Measurements from ENCODE around the gene MARK1.

Gene MARK1

DNA sequence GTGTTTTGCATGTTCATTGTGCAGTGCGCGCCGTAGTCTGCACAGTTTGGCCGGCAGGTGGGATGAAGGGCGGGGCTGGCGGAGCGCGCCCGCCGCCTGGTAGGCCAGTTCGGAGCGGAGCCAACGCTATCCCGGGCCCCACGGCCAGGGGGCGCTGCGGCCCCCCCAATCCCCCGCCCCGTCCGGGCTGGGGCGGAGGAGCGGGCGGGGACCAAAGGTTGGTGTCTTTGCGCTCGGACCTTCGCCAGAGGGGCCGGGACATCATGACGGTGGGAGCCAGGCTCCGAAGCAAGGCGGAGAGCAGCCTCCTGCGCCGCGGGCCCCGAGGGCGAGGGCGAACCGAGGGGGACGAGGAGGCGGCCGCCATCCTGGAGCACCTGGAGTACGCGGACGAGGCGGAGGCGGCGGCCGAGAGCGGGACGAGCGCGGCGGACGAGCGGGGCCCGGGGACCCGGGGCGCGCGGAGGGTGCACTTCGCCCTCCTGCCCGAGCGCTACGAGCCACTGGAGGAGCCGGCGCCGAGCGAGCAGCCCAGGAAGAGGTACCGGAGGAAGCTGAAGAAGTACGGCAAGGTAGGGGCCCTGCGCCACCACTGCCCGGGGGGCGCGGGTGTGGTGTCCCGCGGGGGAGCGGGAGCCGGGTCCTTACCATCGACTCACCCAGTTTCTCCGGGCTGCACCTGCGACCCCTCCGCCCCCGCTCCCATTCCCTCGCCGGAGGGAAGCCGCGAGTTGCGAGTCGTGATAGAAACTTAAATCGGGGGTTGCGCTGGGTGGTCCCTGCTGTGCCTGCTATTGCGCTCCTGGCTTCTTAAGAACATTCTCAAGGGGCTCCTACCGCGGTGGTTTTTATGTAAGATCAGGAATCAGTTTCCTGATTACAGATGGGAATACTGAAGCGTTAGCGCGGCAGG lies 162.5 kb downstream of the MARK1 start, which contains the start of gene C1orf115:
Gene C1orf115, plus strand, starts transcription at position 224 of the 913 bp plus-strand sequence. Its CDS starts 40 bp downstream, at position 264.
- DNase-seq (ENCODE audit: low read depth in 2 of 2) = peak; percentile 50 to 67

- DNase-seq (ENCODE audit: low read depth in 2 of 2) = no peak
Observed at GRCh38 chr1:220691053-220691684, 163.2 kb downstream of the MARK1 start.

DNA sequence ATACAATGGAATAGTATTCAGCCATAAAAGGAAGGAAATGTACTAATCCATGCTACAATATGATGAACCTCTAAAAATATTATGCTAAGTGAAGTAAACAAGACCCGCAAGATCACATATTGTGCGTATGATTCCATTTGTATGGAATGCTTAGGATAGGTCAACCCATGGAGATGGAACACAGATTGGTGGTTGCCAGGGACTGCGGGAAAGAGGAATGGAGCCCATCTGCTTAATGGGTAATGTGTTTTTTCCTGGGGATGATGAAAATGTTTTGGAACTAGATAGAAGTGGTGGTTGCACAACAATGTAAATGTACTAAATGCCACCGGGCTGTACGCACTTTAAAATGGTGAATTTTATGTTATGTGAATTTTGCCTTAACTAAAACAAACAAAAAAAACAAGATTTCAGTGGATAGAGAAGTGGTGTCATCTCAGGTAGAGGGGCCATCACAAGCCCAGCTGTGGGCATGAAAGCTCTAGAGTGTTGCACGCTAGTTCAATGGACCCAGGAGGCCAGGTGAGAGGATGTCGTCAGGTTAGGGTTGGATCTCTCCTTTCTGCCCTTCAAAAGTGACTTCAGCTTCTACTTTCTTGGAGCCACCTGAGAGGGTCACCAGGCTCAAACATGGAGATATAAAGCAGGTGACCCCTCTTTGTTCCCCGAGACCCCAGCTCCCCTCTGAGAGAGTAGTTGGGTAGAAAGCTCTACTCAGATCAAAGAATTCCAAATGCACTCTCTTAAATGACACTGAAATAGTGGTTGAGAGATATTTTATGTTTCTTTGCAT lies 164.7 kb downstream of the MARK1 start:
- no peak for DNase-seq (ENCODE audit: low read depth in 2 of 2)

- DNase-seq (ENCODE audit: low read depth in 2 of 2) = no peak
Observed at GRCh38 chr1:220694866-220695382, 167.0 kb downstream of the MARK1 start.

- DNase-seq (ENCODE audit: low read depth in 2 of 2) = no peak
Observed at GRCh38 chr1:220695426-220695825, 167.5 kb downstream of the MARK1 start.

- DNase-seq (ENCODE audit: low read depth in 2 of 2) = no peak
Observed at GRCh38 chr1:220696226-220696862, 168.4 kb downstream of the MARK1 start.

- no peak for DNase-seq (ENCODE audit: low read depth in 2 of 2)
Observed at GRCh38 chr1:220696863-220697231, 168.9 kb downstream of the MARK1 start.

DNA sequence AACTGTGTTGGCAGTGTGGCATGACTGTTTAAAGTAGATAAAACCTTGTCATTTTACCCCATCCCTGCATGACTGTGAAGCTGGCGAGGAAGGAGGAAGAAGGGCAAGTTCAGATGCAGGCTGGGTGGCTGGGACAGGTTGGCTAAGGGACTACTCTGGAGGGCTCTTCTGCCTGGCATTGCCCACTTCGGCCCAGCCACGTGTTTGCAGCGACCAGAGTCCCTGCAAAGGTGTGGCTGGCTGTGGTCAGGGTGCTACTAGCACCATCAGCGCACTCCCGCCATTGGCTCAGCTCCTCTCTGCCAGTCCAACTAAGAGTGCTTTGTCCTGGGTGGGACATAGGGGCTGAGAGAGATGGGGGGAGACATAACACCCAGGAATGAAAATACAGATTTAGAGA lies 169.4 kb downstream of the MARK1 start:
- DNase-seq (ENCODE audit: low read depth in 2 of 2) = no peak

DNA sequence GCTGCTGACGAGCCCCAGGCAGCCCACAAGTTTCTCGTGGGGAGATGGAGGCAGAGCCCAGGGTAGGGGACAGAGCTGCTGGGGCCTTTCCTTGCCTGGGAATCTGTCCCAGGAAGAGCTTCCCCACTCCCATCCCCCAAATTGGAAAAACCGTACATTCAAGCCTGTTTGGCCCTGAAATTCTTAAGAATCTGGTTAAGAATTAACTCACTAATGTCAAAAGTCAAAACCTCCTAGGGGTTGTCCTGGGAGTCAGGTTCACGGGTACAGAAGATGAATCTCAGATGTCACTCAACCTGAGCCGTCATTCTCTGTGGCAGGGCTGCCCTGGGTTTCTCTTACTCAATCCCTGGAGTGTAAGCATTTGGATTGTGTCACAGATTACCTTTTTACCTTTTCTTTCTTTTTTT lies 170.7 kb downstream of the MARK1 start:
- no peak for DNase-seq (ENCODE audit: low read depth in 2 of 2)

- DNase-seq (ENCODE audit: low read depth in 2 of 2) = no peak
Observed at GRCh38 chr1:220699044-220699443, 171.1 kb downstream of the MARK1 start.

DNA sequence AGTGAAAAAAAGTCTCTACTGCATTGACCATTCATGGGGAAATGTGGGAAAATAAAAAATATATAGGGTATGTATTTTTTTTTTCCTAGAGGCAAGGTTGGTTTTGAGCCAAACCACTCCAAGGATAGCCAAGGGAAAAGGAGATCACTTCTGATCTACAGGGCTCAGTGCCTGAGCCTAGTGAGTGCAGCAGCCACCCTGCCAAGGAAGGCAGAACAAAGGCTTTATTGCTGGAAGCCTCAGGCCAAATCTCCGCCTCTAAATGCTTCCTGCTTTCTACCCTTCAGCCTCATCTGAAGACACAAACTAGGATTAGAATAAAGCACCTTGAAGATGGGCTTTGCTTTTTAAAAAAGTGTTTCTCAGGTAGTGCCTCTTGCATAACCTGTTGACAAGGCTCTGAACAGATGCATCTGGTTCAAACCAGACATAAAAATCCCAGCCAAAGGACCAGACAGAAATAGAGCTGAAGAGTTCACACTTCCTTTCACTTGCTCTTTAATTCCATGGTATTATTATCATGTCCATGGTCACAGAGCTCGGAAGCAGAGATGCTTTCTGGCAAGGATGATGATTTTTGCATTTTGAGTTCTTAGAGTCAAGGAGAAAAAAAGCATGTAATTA lies 172.7 kb downstream of the MARK1 start:
- DNase-seq (ENCODE audit: low read depth in 2 of 2) = no peak

DNA sequence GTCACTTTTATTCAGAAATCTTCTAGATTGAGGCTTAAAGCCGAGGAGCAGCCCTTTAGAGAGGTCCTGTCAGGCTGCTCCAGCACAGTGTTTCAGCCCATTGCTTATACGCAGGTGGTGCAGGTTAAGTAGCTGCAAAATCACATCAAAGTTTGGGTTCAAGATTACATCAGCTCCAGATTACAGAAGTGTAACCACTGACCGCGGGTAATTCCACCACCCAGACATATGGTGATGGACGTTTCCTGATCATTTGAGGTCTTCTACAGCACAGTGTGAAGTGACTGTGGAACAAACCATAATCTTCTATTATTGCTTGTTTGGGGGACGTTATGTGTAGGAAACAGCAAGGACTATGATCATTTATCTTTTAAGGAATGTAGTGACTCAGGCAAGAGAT lies 174.0 kb downstream of the MARK1 start:
- no peak for DNase-seq (ENCODE audit: low read depth in 2 of 2)

GRCh38 chr1:220702733-220703270 lies 174.9 kb downstream of the MARK1 start:
- DNase-seq (ENCODE audit: low read depth in 2 of 2) = no peak

GRCh38 chr1:220703305-220703704 lies 175.4 kb downstream of the MARK1 start:
- no peak for DNase-seq (ENCODE audit: low read depth in 2 of 2)

- DNase-seq (ENCODE audit: low read depth in 2 of 2) = no peak
Observed at GRCh38 chr1:220705782-220706181, 177.8 kb downstream of the MARK1 start.

GRCh38 chr1:220706480-220706879 lies 178.5 kb downstream of the MARK1 start:
- DNase-seq (ENCODE audit: low read depth in 2 of 2) = no peak

DNA sequence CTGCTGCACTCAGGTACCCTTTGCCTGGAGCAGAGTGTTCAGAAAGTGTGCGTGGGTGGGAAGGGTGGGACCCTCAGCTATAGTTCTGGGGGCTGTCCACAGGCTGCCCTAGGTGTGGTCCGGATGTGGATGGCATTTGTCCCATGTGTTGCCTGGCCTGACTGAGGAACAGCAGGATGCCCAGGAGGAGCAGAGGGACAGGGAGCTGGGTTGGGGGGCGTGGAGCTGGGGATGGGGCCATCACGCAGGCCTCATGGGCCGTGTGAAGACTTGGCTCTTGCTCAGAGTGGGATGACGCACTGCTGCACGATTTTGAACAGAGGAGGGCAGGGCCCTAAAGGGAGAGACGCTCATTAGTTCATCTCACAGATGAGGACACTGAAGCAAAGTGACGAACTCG lies 179.2 kb downstream of the MARK1 start:
- no peak for DNase-seq (ENCODE audit: low read depth in 2 of 2)

- no peak for DNase-seq (ENCODE audit: low read depth in 2 of 2)
Observed at GRCh38 chr1:220708244-220708643, 180.3 kb downstream of the MARK1 start.

DNA sequence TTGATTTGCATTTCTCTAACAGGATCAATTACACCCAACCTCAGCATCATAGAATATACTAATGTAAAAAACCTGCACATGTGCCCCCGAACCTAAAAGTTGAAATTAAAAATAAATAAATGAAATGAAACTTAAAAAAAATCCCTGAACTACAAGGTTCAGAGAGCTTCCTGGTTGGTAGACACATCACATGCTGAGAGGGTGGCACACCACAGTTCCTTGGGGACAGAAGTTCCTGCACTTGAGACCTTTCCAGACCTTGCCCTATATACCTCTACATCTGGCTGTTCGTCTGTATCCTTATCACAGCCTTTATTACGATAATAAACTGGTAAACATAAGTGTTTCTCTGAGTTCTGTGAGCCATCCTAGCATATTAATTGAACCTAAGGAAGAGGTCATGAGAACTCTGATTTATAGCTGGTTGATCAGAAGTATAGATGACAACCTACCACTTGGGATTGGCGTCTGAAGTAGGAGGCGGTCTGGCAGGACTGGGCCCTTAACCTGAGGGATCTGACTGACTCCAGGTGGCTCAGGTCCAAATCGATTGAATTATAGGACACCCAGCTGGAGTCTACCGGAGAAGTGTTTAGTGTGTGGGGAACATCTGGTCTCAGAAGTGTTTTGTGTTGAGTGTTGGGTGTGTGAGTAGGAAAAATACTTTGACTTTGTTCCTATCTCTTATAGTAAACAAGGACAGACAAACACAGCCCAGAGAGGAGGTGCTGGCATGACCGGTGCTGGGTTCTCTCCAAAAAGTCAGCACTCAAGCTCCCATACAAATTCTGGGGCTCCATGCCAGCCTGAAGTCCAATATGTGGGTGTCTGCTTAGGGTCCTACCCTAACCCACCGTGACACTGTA lies 181.2 kb downstream of the MARK1 start:
- DNase-seq (ENCODE audit: low read depth in 2 of 2) = no peak

DNA sequence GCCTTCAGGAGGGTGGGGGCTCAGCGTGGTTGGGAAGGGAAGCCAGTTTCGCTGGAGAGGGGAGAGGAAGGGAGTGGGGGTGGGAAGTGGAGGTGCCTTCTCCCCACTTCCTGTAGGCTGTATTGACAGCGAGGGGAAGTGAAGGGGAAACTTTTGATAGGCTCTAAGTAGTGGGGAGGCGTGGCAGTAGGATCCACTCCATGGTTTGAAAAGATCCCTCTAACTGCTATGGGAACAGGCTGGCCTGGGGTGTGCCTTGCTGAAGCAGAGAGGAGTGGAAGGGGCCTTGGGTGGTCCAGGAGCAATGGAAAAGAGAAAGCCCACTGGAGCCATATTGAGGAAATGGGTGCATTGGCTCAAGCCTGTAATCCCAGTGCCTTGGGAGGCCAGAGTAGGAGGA lies 182.4 kb downstream of the MARK1 start:
- no peak for DNase-seq (ENCODE audit: low read depth in 2 of 2)

Data from stimulated activated CD8-positive, alpha-beta memory T cell treated with anti-CD3 and anti-CD28 coated beads, Interleukin-2, amount 100 ng/mL, for 48 hours (primary cell).